GM19025 (cell line): Measurements from ENCODE around the gene KRT33B.
"Not testable (repeated sequence)": the region's sequence is repeated elsewhere in the genome, so short reads cannot be mapped to it uniquely, and the experiment has no call there.

Experiments used
- ATAC-seq: cut with Tn5 transposase; IDR thresholded peaks from one replicate; pipeline ENCODE4 v1.9.1; 2021; ENCODE audit warnings: mild to moderate bottlenecking, low read depth, moderate library complexity; ENCODE audit not compliant: unreplicated experiment

The KRT33B gene

GRCh38 chr17:41394254-41394996, 24.8 kb upstream of the KRT33B start:
- no peak for ATAC-seq

GRCh38 chr17:41393826-41394225, 24.2 kb upstream of the KRT33B start:
- ATAC-seq = no peak

GRCh38 chr17:41393294-41393693, 23.7 kb upstream of the KRT33B start:
- no peak for ATAC-seq

DNA sequence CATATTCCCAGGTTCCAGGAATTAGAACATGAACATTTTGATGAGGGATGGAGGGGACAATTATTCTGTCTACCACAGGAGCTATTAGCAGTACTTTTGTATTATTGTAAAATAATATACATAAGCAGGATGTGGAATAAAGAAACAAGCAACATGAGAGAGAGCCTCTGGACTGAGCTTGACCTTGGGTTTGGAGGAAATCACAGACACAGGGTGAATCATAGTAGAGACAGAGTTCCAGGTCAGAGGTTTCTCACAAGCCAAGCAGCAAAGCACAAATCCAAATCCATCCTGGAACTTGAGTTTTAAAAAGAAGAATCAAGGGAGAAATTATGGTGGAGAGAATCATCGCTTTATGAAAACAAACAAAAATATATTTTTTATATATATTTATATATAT, 22.7 kb upstream of the KRT33B start:
- no peak for ATAC-seq

DNA sequence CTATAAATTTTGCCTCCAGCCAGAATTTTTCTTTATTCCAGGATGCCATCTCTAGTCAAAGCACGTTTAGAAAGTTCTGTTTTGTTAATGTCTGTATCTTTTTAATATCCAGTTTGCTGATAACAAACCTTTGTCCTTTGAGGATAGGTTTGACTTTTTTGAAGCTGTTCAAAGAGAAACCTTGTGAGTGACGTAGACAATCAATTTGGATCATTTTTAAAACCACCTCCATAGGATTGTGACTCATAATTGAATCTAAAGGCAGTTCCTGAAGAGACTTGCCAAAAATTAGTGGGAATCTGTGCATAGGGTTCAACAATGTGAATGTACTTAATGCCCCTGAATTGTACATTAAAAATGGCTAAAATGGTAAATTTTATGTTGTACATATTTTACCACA, 21.9 kb upstream of the KRT33B start:
- no peak for ATAC-seq

DNA sequence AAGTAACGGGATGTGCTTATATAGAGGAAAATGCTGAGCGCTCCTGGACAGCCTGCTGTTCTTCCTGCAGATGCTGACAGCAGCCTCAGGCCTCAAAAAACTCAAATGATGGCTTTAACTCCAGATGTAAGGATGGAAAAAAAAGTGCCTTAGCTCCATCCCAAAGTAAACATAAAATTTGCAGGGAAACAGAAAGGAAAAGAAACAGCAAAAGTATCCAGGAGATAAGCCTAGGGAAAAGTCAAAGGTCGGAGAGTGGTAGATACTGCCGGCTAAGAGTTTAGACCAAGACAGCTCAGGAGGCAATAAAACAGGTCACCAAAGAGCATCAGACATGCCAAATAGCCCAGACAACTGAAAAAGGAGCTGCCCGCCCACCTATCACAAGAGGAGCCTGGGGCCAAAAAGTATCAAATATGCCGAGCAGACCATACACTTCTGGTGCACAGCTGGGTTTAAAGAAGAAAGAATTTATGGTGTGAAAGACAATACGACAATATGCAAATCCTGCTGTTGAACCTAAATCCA, 20.9 kb upstream of the KRT33B start:
- ATAC-seq = no peak

DNA sequence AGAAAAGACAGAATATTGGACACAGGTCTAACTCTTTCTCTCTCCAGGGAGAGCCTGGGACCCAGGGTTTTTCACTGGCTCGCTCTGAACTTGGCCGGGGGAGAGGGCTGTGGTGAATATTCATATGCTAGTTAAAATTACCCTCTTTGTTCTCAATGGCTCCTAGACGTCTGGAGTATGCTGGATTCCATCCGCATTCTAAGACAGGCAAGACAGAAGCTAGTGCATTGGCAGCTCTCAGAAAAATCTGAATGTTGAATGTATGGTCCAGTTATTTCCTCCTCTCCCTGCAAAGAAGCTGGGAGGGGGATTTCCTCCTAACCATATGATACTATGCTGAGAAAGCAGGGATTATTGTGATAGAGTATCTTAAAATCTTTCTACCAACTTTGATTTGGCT, 18.1 kb upstream of the KRT33B start:
- ATAC-seq = no peak

- ATAC-seq = no peak
Measured at GRCh38 chr17:41386227-41386626, 16.6 kb upstream of the KRT33B start.

GRCh38 chr17:41383690-41384089, 14.1 kb upstream of the KRT33B start:
- no peak for ATAC-seq

DNA sequence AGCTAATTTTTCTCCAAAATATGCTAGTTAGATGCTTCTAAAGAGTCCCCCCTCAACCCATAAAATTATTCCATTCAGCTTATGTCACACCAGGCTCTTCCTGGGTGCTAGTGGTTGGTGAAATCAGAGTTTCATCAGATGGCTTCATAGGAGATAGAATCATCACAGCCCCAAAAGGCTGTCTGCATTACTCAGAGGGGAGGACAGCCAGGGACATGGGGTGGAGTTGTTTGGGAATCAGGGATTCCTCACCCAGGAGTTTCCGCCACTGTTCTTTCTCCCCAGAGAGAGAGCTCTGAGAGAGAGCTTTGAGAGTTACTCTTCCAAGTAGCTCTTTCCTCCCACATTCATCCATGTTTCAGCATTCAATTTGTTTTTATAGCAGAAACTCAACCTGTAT, 12.8 kb upstream of the KRT33B start:
- ATAC-seq = no peak

- ATAC-seq = not testable (repeated sequence)
Measured at GRCh38 chr17:41381943-41382342, 12.3 kb upstream of the KRT33B start, which contains the start of gene KRT34. KRT34 (minus strand) TSS chr17:41382306; CDS start chr17:41382246, 60 bp downstream.

DNA sequence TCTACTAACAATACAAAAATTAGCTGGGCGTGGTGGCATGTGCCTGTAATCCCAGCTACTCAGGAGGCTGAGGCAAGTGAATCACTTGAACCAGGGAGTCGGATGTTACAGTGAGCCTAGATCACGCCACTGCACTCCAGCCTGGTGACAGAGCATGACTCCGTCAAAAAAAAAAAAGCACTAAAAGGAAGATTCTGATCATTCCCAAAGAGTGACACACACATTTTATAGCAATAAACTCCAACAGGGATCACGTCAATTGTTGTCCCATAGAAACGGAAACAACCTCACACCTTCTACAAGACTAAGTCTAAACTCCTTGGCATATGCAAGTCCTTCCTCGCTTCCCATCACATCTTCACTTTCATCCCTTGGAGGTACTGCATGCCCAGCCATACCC, 10.5 kb upstream of the KRT33B start:
- not testable (repeated sequence) for ATAC-seq

- ATAC-seq = no peak
Measured at GRCh38 chr17:41377546-41377945, 7.9 kb upstream of the KRT33B start.

DNA sequence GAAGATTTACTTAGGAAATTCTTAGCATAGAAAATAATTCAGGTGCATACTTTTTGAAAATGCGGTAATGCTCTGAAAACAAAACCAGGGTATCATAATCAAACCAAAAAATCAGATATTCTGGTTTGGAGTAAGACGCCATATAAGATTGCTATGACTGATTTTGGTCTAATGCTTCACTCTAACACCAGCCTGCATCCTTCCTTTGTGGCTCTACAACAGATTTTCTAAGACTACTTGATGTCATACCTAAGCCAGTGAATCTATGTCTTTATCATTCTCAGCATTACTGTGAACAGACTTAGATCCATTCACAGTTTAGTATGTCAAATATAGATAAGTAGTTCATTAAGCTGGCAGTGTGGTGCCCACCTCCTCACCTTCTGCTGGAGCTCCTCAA, 590 bp downstream of the KRT33B start:
- ATAC-seq = no peak

DNA sequence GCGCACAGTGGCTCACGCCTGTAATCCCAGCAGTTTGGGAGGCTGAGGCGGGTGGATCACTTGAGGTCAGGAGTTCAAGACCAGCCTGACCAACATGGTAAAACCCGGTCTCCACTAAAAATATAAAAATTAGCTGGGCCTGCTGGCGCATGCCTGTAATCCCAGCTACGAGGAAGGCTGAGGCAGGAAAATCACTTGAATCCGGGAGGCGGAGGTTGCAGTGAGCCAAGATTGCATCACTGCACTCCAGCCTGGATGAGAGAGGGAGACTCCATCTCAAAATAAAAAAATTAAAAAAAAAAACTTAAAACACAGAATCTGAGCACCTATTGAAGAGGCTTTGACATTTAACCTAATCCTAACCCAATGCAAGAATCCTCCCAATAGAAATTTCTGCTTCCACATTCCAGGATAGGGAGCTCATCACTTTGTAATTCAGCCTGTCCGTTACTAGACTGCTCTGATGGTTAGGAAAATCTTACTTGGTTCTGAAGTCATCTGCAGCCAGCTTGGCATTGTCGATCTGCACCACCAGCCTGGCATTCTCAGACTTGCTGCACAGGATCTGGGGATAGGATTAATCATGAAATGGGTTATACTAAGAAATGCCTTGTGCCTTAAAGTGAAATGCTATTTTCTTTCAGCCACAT, 2.1 kb downstream of the KRT33B start:
- no peak for ATAC-seq

DNA sequence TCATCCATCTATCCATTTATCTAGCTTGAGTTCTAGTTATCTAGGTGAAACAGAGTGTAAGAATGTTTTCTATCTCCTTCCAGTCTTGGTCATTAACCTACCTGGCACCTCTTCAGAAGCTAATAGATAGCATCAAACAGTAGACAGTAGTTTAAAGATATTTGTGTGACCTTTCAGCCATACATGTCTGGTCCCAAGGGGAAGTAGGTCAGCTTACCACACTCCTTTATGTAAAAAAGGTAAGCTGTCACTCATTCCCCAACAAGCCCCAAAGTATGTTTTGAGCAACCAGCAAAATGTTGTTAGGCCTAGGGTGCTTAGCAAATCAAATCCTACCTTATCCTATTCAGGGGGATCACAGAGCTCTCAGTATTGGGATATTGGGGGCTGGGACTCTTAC, 3.5 kb downstream of the KRT33B start:
- no peak for ATAC-seq

DNA sequence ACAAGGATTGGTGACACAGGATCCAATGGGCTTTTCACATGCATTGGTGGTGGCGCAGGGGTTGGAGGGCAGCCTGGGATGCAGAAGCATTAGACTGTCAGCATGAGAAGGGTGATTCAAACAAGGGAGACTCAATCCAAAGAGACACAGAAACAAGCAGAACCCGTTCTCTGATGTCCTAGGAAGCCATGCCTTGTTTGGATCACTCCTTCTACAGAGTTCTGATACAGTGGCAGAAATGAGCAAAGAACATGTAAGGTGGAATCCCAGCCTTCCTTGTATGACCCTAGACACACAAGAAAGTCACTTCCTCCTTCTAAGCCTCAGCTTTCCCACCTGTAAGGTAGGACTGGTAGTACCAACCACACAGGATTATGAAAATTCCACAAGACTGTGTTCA, 5.7 kb downstream of the KRT33B start:
- ATAC-seq = no peak

- no peak for ATAC-seq
Measured at GRCh38 chr17:41360296-41360995, 9.2 kb downstream of the KRT33B start.

DNA sequence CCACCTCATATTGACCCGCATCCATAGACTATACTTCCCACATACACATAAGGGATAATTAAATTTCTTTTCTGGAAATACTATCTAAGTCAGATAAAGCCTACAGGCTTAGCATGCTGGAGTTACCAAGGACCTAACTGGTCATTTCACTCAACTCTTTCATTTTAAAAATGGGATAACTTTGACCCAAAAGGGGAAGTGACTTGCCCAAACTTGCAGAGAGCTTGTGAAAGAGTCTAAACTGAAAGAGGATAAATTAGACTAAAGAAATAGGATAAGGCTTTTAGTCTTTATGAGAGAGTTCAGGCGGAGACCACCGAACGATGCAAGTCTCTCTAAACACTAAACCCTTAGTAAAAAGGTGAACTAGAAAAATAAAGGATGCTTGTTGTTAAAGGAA, 15.1 kb downstream of the KRT33B start:
- ATAC-seq = no peak

DNA sequence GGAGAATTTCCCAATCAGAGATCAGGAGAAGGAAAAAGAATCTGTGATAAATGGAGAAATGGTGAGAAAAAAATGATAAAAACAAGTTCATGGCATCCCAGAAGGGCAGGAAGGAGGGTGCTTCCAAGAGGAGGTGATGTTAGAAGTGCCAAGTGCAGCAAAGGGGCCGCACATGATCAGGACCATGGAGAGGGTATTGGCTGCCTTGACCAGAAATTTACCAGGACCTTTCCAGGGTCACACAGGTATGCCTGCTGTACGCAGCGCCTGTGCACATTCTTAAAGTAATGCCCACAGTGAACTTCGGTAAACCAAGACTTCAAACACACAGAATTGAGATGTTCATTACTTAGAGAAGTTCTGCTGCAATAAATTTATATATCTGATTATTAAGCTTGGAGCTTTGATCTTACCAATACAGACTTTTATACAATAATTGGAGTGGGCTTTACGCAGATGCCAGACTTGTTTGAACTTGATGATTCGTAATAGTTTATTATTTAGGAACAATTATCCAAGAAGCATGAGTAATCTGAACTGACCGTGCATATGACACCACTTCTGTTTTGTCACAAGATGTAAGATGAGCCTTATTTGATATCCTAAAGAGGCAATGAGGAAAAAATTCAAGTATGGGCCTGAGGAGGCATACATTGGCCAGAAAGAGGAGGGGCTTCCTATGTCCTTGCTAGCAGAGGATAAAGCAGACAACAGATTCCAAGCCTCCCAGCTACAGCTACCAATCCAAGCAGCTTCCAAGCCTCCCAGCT, 16.8 kb downstream of the KRT33B start:
- ATAC-seq = no peak

DNA sequence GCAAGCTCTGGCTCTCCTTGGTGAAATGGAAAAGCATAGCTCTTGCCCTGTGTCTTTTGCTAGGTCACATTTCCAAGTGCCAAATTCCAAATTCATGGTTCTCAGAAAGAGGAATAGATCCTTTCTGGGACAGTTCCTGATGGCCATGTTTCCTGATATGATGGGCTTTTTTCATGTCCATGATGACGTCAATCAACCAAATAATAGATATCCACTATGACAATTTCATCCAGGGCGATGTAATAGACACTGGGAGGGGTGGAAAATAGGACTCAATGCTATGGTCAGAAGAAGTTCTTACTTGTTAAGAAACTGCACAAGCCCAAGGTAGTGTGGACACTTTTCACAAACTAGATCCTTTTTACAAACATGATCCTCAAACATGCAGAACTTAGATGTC, 18.4 kb downstream of the KRT33B start:
- no peak for ATAC-seq
